ENCODE data around the gene TRIP13.
"Not testable (repeated sequence)": the region's sequence is repeated elsewhere in the genome, so short reads cannot be mapped to it uniquely, and the experiment has no call there.

DNA sequence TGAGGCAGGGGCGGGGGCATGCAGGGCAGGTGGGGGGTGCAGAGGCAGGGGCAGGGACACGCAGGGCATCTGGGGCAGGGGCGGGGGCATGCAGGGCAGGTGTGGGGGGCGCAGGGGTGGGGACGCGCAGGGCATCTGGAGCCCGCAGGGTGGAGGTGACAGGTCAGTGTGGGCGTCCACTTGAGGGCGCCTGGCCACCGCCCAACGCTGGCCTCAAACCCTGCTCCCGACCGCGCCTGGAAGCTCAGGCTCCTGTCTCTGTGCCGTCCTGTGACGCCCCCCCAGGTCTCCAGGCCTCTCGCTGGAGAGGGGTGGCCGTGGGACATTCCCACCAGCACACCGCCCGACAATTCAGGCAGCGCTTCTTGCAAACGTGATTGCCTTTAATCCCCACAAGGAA is 48.8 kb upstream of the TRIP13 start:
- TF ChIP-seq POLR2A (IDR thresholded peaks at IDR 0.05; ENCODE audit: low read depth, low read length); TAF1 (IDR thresholded peaks at IDR 0.05; ENCODE audit: borderline replicate concordance, low read depth, low read length): not testable (repeated sequence)
